Activated T-helper 2 cell treated with anti-CD3 and anti-CD28 coated beads, Interferon-gamma antibody, Interleukin-2, Interleukin-4, amounts not matched to agents 10 μg/mL and 5 μg/mL and 100 μg/mL, durations not matched to agents 14 hours and 24 hours and 36 hours (primary cell): Measurements from ENCODE around the gene NID1. TPM values are rescaled to one million over a fixed set of nuclear protein-coding genes. Genes with fewer than 3 reads are reported as not detected.
A peak's percentile ranks its signal among the peaks of the same experiment; 100 is the strongest.
"Not testable (repeated sequence)": the region's sequence is repeated elsewhere in the genome, so short reads cannot be mapped to it uniquely, and the experiment has no call there.

Source experiments
- DNase-seq: peaks from one replicate; pipeline ENCODE4 v3.0.0; 2021; ENCODE audit warnings: low spot score
- H3K27ac Mint-ChIP-seq: one replicate; pipeline ENCODE4 v1.8.0; 2021; ENCODE audit warnings: mixed read lengths
- H3K27me3 Mint-ChIP-seq: one replicate; pipeline ENCODE4 v1.8.0; 2021; ENCODE audit warnings: low read depth, mixed read lengths
- H3K36me3 Mint-ChIP-seq: one replicate; pipeline ENCODE4 v1.8.0; 2021; ENCODE audit warnings: low read depth, mixed read lengths
- H3K4me1 Mint-ChIP-seq: one replicate; pipeline ENCODE4 v1.8.0; 2021; ENCODE audit warnings: low read depth, mixed read lengths
- H3K4me3 Mint-ChIP-seq: one replicate; pipeline ENCODE4 v1.8.0; 2021; ENCODE audit warnings: low read depth, mild to moderate bottlenecking, moderate library complexity, mixed read lengths
- H3K9me3 Mint-ChIP-seq: one replicate; pipeline ENCODE4 v1.8.0; 2021; ENCODE audit warnings: mixed read lengths
- intact Hi-C: fragments of 100-400 bp; cut with micrococcal nuclease; formaldehyde crosslinking; loops from one replicate; pipeline ENCODE4 v1.15.1; 2023
- total RNA-seq: library from RNA; stranded (reverse); gene quantifications from 2 replicates; pipeline ENCODE4 v1.2.3, GENCODE V29; 2022

Gene NID1
- total RNA-seq, 1 donor from 2014 or later: 0.55 TPM

- Mint-ChIP-seq H3K27me3 (peaks cover 16% of the 10 kb centered on the region), H3K36me3 (no peaks in the 10 kb centered on the region), H3K27ac (no peak overlapping the region), H3K9me3 (no peaks in the 10 kb centered on the region), H3K4me1 (peaks cover 12% of the 10 kb centered on the region), H3K4me3 (no peak overlapping the region)
- intact Hi-C loops: no loop called here
- DNase-seq: no peak
Measured at GRCh38 chr1:235976490-235976889, 88.4 kb downstream of the NID1 start.

GRCh38 chr1:235974616-235975015, 90.3 kb downstream of the NID1 start:
- Mint-ChIP-seq H3K4me3 (no peak overlapping the region), H3K9me3 (no peaks in the 10 kb centered on the region), H3K27ac (no peak overlapping the region), H3K4me1 (peaks cover 18% of the 10 kb centered on the region), H3K36me3 (no peaks in the 10 kb centered on the region), H3K27me3 (peaks cover 14% of the 10 kb centered on the region)
- intact Hi-C loops: loop anchor here (5.0 kb wide), 2 partner anchors 87 to 332 kb away; no protein-coding TSS in a partner anchor
- DNase-seq: no peak

- H3K36me3 Mint-ChIP-seq, H3K9me3 Mint-ChIP-seq, DNase-seq: not testable (repeated sequence)
- Mint-ChIP-seq H3K27ac (peak overlapping the region; percentile 79), H3K4me1 (peaks cover 18% of the 10 kb centered on the region), H3K4me3 (peak overlapping the region; percentile 48), H3K27me3 (peaks cover 14% of the 10 kb centered on the region)
- intact Hi-C loops: loop anchor here (5.0 kb wide), 2 partner anchors 85 to 330 kb away; no protein-coding TSS in a partner anchor
Measured at GRCh38 chr1:235972691-235973090, 92.2 kb downstream of the NID1 start.

GRCh38 chr1:235972311-235972689, 92.6 kb downstream of the NID1 start:
- H3K4me1 Mint-ChIP-seq: peaks cover 18% of the 10 kb centered on the region
- no peak for DNase-seq
- intact Hi-C loops: loop anchor here (5.0 kb wide), 2 partner anchors 85 to 330 kb away; no protein-coding TSS in a partner anchor
- peaks cover 14% of the 10 kb centered on the region for H3K27me3 Mint-ChIP-seq
- H3K9me3 Mint-ChIP-seq: no peaks in the 10 kb centered on the region
- no peaks in the 10 kb centered on the region for H3K36me3 Mint-ChIP-seq
- H3K27ac Mint-ChIP-seq: peak overlapping the region; percentile 79
- H3K4me3 Mint-ChIP-seq: peak overlapping the region; percentile 48

- Mint-ChIP-seq H3K27me3 (peaks cover 14% of the 10 kb centered on the region), H3K9me3 (no peaks in the 10 kb centered on the region), H3K4me1 (peaks cover 23% of the 10 kb centered on the region), H3K4me3 (peak overlapping the region; percentile 48), H3K27ac (peak overlapping the region; percentile 79), H3K36me3 (no peaks in the 10 kb centered on the region)
- DNase-seq: peak; percentile 78
- intact Hi-C loops: loop anchor here (1.0 to 5.0 kb wide), 7 partner anchors 18 to 458 kb away; no protein-coding TSS in a partner anchor
Measured at GRCh38 chr1:235971571-235972310, 93.1 kb downstream of the NID1 start.

- H3K36me3 Mint-ChIP-seq: no peaks in the 10 kb centered on the region
- H3K4me3 Mint-ChIP-seq: no peak overlapping the region
- intact Hi-C loops: loop anchor here (1.0 to 5.0 kb wide), 7 partner anchors 18 to 458 kb away; no protein-coding TSS in a partner anchor
- H3K27me3 Mint-ChIP-seq: peaks cover 9% of the 10 kb centered on the region
- H3K27ac Mint-ChIP-seq: no peak overlapping the region
- no peak for DNase-seq
- H3K4me1 Mint-ChIP-seq: peaks cover 30% of the 10 kb centered on the region
- peaks cover 7% of the 10 kb centered on the region for H3K9me3 Mint-ChIP-seq
Measured at GRCh38 chr1:235971020-235971419, 93.9 kb downstream of the NID1 start.

- H3K4me1 Mint-ChIP-seq: peaks cover 41% of the 10 kb centered on the region
- H3K9me3 Mint-ChIP-seq: peaks cover 19% of the 10 kb centered on the region
- H3K27me3 Mint-ChIP-seq: peaks cover 3% of the 10 kb centered on the region
- no peak for DNase-seq
- H3K27ac Mint-ChIP-seq: no peak overlapping the region
- H3K4me3 Mint-ChIP-seq: no peak overlapping the region
- peaks cover 4% of the 10 kb centered on the region for H3K36me3 Mint-ChIP-seq
- intact Hi-C loops: no loop called here
Measured at GRCh38 chr1:235968831-235969230, 96.1 kb downstream of the NID1 start.

GRCh38 chr1:235966134-235966533, 98.8 kb downstream of the NID1 start:
- DNase-seq, H3K36me3 Mint-ChIP-seq, H3K4me3 Mint-ChIP-seq, H3K27me3 Mint-ChIP-seq, intact Hi-C loops, H3K27ac Mint-ChIP-seq: not testable (repeated sequence)
- H3K4me1 Mint-ChIP-seq: peaks cover 25% of the 10 kb centered on the region
- H3K9me3 Mint-ChIP-seq: peaks cover 19% of the 10 kb centered on the region

GRCh38 chr1:235960809-235961208, 104.1 kb downstream of the NID1 start:
- DNase-seq: no peak
- intact Hi-C loops: no loop called here
- Mint-ChIP-seq H3K36me3 (peaks cover 4% of the 10 kb centered on the region), H3K4me3 (no peak overlapping the region), H3K27ac (no peak overlapping the region), H3K27me3 (peaks cover 7% of the 10 kb centered on the region), H3K9me3 (peaks cover 12% of the 10 kb centered on the region), H3K4me1 (peaks cover 15% of the 10 kb centered on the region)

GRCh38 chr1:235958021-235958420, 106.9 kb downstream of the NID1 start:
- H3K9me3 Mint-ChIP-seq: no peaks in the 10 kb centered on the region
- no peak overlapping the region for H3K4me3 Mint-ChIP-seq

GRCh38 chr1:235955777-235956176, 109.1 kb downstream of the NID1 start:
- intact Hi-C loops: no loop called here
- Mint-ChIP-seq H3K4me1 (peaks cover 33% of the 10 kb centered on the region), H3K36me3 (no peaks in the 10 kb centered on the region), H3K27me3 (peaks cover 3% of the 10 kb centered on the region), H3K9me3 (no peaks in the 10 kb centered on the region), H3K27ac (no peak overlapping the region), H3K4me3 (no peak overlapping the region)
- no peak for DNase-seq

More at GRCh38 chr1:235958021-235958420, 106.9 kb downstream of the NID1 start:
- no peak for DNase-seq
- intact Hi-C loops: no loop called here
- Mint-ChIP-seq H3K36me3 (no peaks in the 10 kb centered on the region), H3K27ac (no peak overlapping the region), H3K4me1 (peaks cover 28% of the 10 kb centered on the region), H3K27me3 (peaks cover 5% of the 10 kb centered on the region)

GRCh38 chr1:235954306-235955283, 110.3 kb downstream of the NID1 start:
- Mint-ChIP-seq H3K4me3 (no peak overlapping the region), H3K27me3 (no peaks in the 10 kb centered on the region), H3K4me1 (peaks cover 33% of the 10 kb centered on the region), H3K9me3 (no peaks in the 10 kb centered on the region), H3K36me3 (no peaks in the 10 kb centered on the region), H3K27ac (no peak overlapping the region)
- DNase-seq: peak; percentile 15
- intact Hi-C loops: loop anchor here (5.0 kb wide), 1 partner anchor 82 kb away; no protein-coding TSS in a partner anchor
